IPS DF 6.9 (cell line): ENCODE data around the gene ACR.

ENCODE experiments used
- DNase-seq: peaks from one replicate; pipeline ENCODE4 v3.0.0-alpha.2; 2013; ENCODE audit warnings: low read depth, low spot score
- H3K27ac ChIP-seq: one replicate; pipeline ENCODE4 v1.5.1; 2013; ENCODE audit warnings: low read length, control low read depth
- H3K27me3 ChIP-seq: 2 replicates; pipeline ENCODE4 v1.6.1; 2013; ENCODE audit warnings: mild to moderate bottlenecking, low read length; ENCODE audit not compliant: control insufficient read depth, insufficient read depth
- H3K36me3 ChIP-seq: 2 replicates; pipeline ENCODE4 v1.6.1; 2013; ENCODE audit warnings: low read length; ENCODE audit not compliant: control insufficient read depth, insufficient read depth
- H3K4me1 ChIP-seq: 2 replicates; pipeline ENCODE4 v1.6.1; 2013; ENCODE audit warnings: low read length; ENCODE audit not compliant: control insufficient read depth, insufficient read depth
- H3K4me3 ChIP-seq: 2 replicates; pipeline ENCODE4 v1.5.1; 2013; ENCODE audit warnings: mild to moderate bottlenecking, low read length
- H3K9me3 ChIP-seq: 2 replicates; pipeline ENCODE4 v1.6.1; 2013; ENCODE audit warnings: low read length, inconsistent platforms; ENCODE audit not compliant: control insufficient read depth, insufficient read depth
- WGBS: extraction: QIAGEN DNeasy Blood & Tissue Kit; methylation state at CpG from one replicate; pipeline ENCODE4 v1.1.7; 2013; ENCODE audit warnings: mixed read lengths, missing lambda C conversion rate; ENCODE audit not compliant: insufficient read length, insufficient coverage; 5-methylcytosine and 5-hydroxymethylcytosine counted together

The ACR gene

DNA sequence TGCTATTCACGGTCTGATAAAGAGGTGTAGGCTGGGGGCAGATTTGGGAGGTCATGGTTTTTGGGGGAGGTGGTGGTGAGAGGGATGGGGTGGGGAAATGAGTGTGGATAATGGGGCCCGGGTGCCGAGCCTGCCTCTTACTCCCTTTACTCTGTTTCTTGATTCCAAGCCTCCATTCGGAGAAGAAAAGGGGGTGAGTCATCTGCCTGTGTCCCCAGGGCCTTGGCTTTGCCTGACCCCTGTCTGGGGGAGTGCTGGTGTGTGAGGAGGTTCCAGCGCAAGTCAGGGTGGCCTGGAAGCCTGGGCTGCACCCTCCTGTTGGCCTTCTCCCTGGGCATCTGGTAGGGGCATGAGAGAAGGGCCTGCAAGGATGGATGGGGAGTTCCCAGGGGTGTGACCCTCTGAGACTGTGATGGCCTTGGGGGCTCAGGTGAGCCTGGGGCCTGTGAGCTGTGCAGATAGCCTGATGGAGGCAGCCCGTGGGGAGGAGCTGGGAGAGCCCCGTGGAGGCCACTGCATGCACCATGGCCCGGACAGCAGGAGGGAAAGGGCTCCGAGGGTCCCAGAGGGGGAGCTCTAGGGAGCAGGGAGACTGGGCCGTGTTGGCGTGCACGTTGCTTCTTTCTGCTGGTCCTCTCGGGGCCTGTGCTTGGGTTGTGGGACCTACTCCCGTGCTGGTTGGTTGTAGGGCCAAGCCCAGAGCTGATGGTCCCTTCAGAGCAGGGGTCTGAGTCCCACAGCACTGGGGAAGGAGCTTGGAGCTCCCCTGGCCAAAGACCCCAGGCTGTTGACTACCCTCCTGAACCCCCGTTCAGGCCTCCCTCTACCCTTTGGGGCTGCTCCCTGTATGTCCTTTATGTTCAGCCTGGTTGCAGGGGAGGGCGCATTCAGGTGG, 26.3 kb upstream of the ACR start:
- Histone ChIP-seq H3K27me3 (no peaks in the 10 kb centered on the region), H3K4me1 (no peaks in the 10 kb centered on the region), H3K4me3 (no peak overlapping the region), H3K9me3 (no peaks in the 10 kb centered on the region), H3K27ac (no peak overlapping the region), H3K36me3 (no peaks in the 10 kb centered on the region)
- DNase-seq = no peak
- no CpG with 5 or more reads among the region's 16 CpGs for WGBS

DNA sequence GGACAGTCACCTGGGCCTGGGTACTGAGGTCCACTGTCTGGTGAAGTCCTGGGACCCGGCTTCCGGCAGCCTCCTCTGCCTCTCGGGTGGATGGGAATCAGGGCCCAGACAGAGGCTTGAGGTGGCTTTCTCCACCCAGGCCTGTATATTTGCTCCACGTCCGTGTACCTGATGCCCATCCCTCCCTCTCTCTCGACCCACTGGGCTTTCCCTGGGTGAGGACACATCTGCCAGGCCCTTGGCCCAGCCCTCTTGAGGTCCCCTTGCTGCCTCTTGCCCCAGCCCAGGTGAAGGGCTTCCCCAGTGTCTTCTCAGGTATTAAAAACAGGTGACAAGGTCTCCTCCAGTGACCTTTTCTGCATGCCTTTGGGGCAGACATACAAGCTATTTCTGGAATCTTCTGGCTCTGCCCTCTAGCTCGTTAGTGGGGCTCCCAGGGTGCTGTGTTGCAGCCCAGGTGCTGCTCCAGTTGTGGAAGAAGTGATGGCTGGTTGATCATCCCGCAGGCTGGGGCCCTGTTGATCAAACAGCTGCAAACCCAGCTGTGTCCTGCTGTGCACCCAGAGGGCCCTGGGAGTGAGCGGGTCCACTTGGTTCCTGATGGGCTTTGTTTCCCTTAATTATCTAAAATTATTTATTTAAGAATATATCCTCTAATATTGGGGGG, 25.5 kb upstream of the ACR start:
- Histone ChIP-seq H3K9me3 (no peaks in the 10 kb centered on the region), H3K4me1 (no peaks in the 10 kb centered on the region), H3K27me3 (no peaks in the 10 kb centered on the region), H3K27ac (no peak overlapping the region), H3K4me3 (no peak overlapping the region), H3K36me3 (no peaks in the 10 kb centered on the region)
- no peak for DNase-seq
- WGBS = no CpG with 5 or more reads among the region's 9 CpGs

GRCh38 chr22:50713008-50713385, 25.0 kb upstream of the ACR start:
- Histone ChIP-seq H3K4me1 (no peaks in the 10 kb centered on the region), H3K36me3 (no peaks in the 10 kb centered on the region), H3K4me3 (no peak overlapping the region), H3K27ac (no peak overlapping the region), H3K27me3 (no peaks in the 10 kb centered on the region), H3K9me3 (no peaks in the 10 kb centered on the region)
- no peak for DNase-seq
- WGBS = no CpG with 5 or more reads among the region's 13 CpGs

DNA sequence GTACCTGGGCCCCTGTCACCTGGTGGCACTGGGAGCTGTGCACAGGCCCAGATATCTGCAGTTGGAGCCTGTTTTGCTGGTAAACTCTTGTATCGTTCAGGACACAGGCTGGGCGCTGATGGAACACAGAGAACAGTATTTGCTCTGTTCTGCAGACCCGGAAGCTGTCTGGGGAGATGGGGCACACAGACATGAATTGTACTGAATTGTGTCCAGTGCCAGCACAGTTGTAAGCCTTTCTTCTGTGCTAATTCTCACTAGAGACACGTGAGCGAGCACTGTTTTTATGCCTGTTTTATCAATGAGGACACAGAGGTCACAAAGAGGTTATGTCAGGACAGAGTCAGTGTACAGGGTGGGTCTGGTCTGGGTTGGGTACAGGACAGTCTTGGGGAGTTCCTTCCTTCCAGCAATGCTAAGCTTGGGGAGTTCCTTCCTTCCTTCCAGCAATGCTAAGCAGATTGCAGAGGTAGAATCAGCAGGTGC, 24.4 kb upstream of the ACR start:
- Histone ChIP-seq H3K9me3 (no peaks in the 10 kb centered on the region), H3K27ac (no peak overlapping the region)
- no CpG with 5 or more reads among the region's 5 CpGs for WGBS

GRCh38 chr22:50714150-50714549, 23.9 kb upstream of the ACR start:
- Histone ChIP-seq H3K27me3 (peaks cover 7% of the 10 kb centered on the region; the same call in 1 of the 2 replicates), H3K4me1 (no peaks in the 10 kb centered on the region), H3K4me3 (no peak overlapping the region), H3K9me3 (no peaks in the 10 kb centered on the region), H3K36me3 (no peaks in the 10 kb centered on the region), H3K27ac (no peak overlapping the region)
- no peak for DNase-seq
- no CpG with 5 or more reads among the region's 7 CpGs for WGBS

More for the DNA sequence above, 24.4 kb upstream of the ACR start:
- DNase-seq = no peak
- Histone ChIP-seq H3K4me3 (no peak overlapping the region), H3K36me3 (no peaks in the 10 kb centered on the region), H3K4me1 (no peaks in the 10 kb centered on the region), H3K27me3 (peaks cover 2% of the 10 kb centered on the region; the same call in 1 of the 2 replicates)

DNA sequence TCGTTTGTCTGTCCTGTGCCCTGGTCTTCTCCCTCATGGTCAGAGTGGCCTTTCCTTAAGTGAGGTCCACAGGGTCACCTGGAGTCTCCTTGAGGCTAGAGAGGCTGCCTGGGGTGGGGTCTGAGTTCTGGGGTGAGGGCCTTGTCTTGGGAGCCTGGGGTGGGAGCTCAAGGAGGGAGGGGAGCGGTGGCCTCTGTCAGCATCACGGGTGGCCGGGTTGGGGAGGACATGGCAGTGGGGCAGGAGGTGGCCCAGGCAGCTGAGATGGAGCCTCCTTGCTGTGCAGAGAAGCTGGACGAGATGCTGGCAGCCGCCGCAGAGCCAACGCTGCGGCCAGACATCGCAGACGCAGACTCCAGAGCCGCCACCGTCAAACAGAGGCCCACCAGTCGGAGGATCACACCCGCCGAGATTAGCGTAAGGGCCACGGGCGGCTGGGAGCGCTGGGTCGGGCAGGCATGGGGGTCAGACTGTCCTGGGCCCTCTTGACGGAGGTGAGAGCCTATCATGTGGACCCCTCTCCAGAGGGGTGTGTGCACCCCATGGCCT, 23.3 kb upstream of the ACR start:
- Histone ChIP-seq H3K27ac (no peak overlapping the region), H3K36me3 (no peaks in the 10 kb centered on the region), H3K4me1 (no peaks in the 10 kb centered on the region), H3K27me3 (peaks cover 13% of the 10 kb centered on the region; the same call in 1 of the 2 replicates), H3K4me3 (no peak overlapping the region), H3K9me3 (no peaks in the 10 kb centered on the region)
- DNase-seq = no peak
- no CpG with 5 or more reads among the region's 22 CpGs for WGBS

- Histone ChIP-seq H3K4me1 (no peaks in the 10 kb centered on the region), H3K9me3 (no peaks in the 10 kb centered on the region), H3K27ac (no peak overlapping the region), H3K27me3 (peaks cover 16% of the 10 kb centered on the region; the same call in 1 of the 2 replicates), H3K4me3 (no peak overlapping the region), H3K36me3 (no peaks in the 10 kb centered on the region)
- no peak for DNase-seq
- WGBS = no CpG with 5 or more reads among the region's 9 CpGs
These were observed 22.8 kb upstream of the ACR start for GRCh38 chr22:50715250-50715649.

- no CpG with 5 or more reads among the region's 7 CpGs for WGBS
- Histone ChIP-seq H3K27ac (no peak overlapping the region), H3K4me3 (no peak overlapping the region), H3K4me1 (no peaks in the 10 kb centered on the region), H3K27me3 (peaks cover 20% of the 10 kb centered on the region; the same call in 1 of the 2 replicates), H3K9me3 (no peaks in the 10 kb centered on the region), H3K36me3 (no peaks in the 10 kb centered on the region)
- DNase-seq = no peak
These were observed 22.2 kb upstream of the ACR start for GRCh38 chr22:50715776-50716175.

GRCh38 chr22:50716290-50717024, 21.5 kb upstream of the ACR start:
- H3K36me3 ChIP-seq = no peaks in the 10 kb centered on the region
- no peaks in the 10 kb centered on the region for H3K4me1 ChIP-seq
- H3K27ac ChIP-seq = no peak overlapping the region
- no peak overlapping the region for H3K4me3 ChIP-seq
- DNase-seq = no peak
- peaks cover 25% of the 10 kb centered on the region; the same call in 1 of the 2 replicates for H3K27me3 ChIP-seq
- H3K9me3 ChIP-seq = no peaks in the 10 kb centered on the region
- WGBS = no CpG with 5 or more reads among the region's 13 CpGs
